HCT116 (cell line): ENCODE data around the gene FAM43A. TPM values are rescaled to one million over a fixed set of nuclear protein-coding genes. Genes with fewer than 3 reads are reported as not detected.

ENCODE experiments used
- ATAC-seq: fragments of 200-7000 bp; cut with Tn5 transposase; 2 replicates; pipeline ENCODE4 v1.9.1; 2020; ENCODE audit warnings: mild to moderate bottlenecking, moderate library complexity
- BruUV-seq: library from RNA; stranded (reverse); fragments of 400-500 nt; replicated peaks from 2 replicates; lab custom pipeline; 2021; lab: Mats Ljungman, UMichigan
- CTCF ChIA-PET: fragments of 300-600 bp; sonication (Branson Sonifier 250); formaldehyde crosslinking; loops from one replicate; lab custom pipeline; 2021; ENCODE audit warnings: antibody characterized with exemption; lab: Charles Lee
- POLR2A ChIA-PET: fragments of 300-600, 350-600 bp; sonication (Branson Sonifier 250); formaldehyde crosslinking; loops from one replicate; lab custom pipeline; 2021; ENCODE audit warnings: antibody characterized with exemption; lab: Charles Lee
- RAD21 ChIA-PET, 2 experiments: fragments of 300-600 bp; sonication (Branson Sonifier 250); formaldehyde crosslinking; loops; one replicate each; lab custom pipeline; 2023; ENCODE audit warnings: low total read pairs in 2 of 2; ENCODE audit not compliant: uncharacterized antibody in 2 of 2, unreplicated experiment in 2 of 2, low non-redundant PET in 1 of 2; lab: Charles Lee
- DNase-seq: peaks from one replicate; pipeline ENCODE4 v3.0.0-alpha.2; 2010; ENCODE audit warnings: low read depth, low spot score
- H2AFZ ChIP-seq: fragments of 200-600 bp; shearing (Covaris generic), sonication (generic); 2 replicates; pipeline ENCODE4 v1.6.1; 2017; ENCODE audit warnings: low read depth, mixed run types, mixed read lengths, antibody characterized with exemption, low read length; ENCODE audit not compliant: poor library complexity, severe bottlenecking
- H3K27ac ChIP-seq: 2 replicates; pipeline ENCODE4 v1.5.1; 2012; ENCODE audit warnings: low read depth, low read length
- H3K27me3 ChIP-seq: fragments of 200-600 bp; sonication (generic); 2 replicates; pipeline ENCODE4 v1.6.1; 2016; ENCODE audit warnings: mixed run types, low read length, mixed read lengths; ENCODE audit not compliant: insufficient read depth
- H3K36me3 ChIP-seq, 2 experiments: fragments of 200-500 bp in 1 of 2; fragments of 200-600 bp in 1 of 2; sonication (Bioruptor generic) in 1 of 2; sonication (generic) in 1 of 2; 2 replicates each; pipeline versions ENCODE4 v1.5.1 to v1.6.1; 2014 to 2016; ENCODE audit warnings: low read length in 2 of 2, inconsistent platforms in 1 of 2, mixed read lengths in 1 of 2, mixed run types in 1 of 2; ENCODE audit not compliant: insufficient read depth in 2 of 2, control insufficient read depth in 1 of 2
- H3K4me1 ChIP-seq, 2 experiments: fragments of 200-600 bp in 1 of 2; sonication (generic) in 1 of 2; 2 replicates each; pipeline versions ENCODE4 v1.5.1 to v1.6.1; 2012 to 2017; ENCODE audit warnings: low read length in 2 of 2, inconsistent platforms in 1 of 2, mild to moderate bottlenecking in 1 of 2, mixed read lengths in 1 of 2, mixed run types in 1 of 2, moderate library complexity in 1 of 2; ENCODE audit not compliant: insufficient read depth in 2 of 2, control insufficient read depth in 1 of 2
- H3K4me2 ChIP-seq: fragments of 200-600 bp; sonication (generic); 2 replicates; pipeline ENCODE4 v1.6.1; 2017; ENCODE audit warnings: mixed run types, low read length, mixed read lengths
- H3K4me3 ChIP-seq, 2 experiments: fragments of 200-600 bp in 1 of 2; sonication (generic) in 1 of 2; replicated peaks in 1 of 2; 2 replicates each; pipeline ENCODE4 v1.5.1; 2011 to 2016; ENCODE audit warnings: low read length in 2 of 2, control low read depth in 1 of 2, low read depth in 1 of 2, mild to moderate bottlenecking in 1 of 2, mixed read lengths in 1 of 2, mixed run types in 1 of 2
- H3K79me2 ChIP-seq: fragments of 200-600 bp; sonication (generic); 2 replicates; pipeline ENCODE4 v1.6.1; 2017; ENCODE audit warnings: mild to moderate bottlenecking, mixed run types, low read length, moderate library complexity, mixed read lengths; ENCODE audit not compliant: insufficient read depth
- H3K9ac ChIP-seq: fragments of 200-600 bp; sonication (generic); 2 replicates; pipeline ENCODE4 v1.6.1; 2016; ENCODE audit warnings: low read length, mixed read lengths
- H3K9me2 ChIP-seq: fragments of 200-600 bp; sonication (generic), shearing (Covaris generic); 2 replicates; pipeline ENCODE4 v1.6.1; 2017; ENCODE audit warnings: mixed run types, mild to moderate bottlenecking, moderate library complexity; ENCODE audit not compliant: insufficient read depth
- H3K9me3 ChIP-seq, 2 experiments: fragments of 200-500 bp in 1 of 2; fragments of 200-600 bp in 1 of 2; sonication (Bioruptor generic) in 1 of 2; sonication (generic) in 1 of 2; 2 replicates each; pipeline ENCODE4 v1.6.1; 2014 to 2017; ENCODE audit warnings: low read length in 2 of 2, mixed read lengths in 2 of 2, inconsistent platforms in 1 of 2, low read depth in 1 of 2, mild to moderate bottlenecking in 1 of 2, mixed run types in 1 of 2, moderate library complexity in 1 of 2; ENCODE audit not compliant: control insufficient read depth in 1 of 2, insufficient read depth in 1 of 2
- H4K20me1 ChIP-seq: fragments of 200-600 bp; sonication (generic), shearing (Covaris generic); 2 replicates; pipeline ENCODE4 v1.6.1; 2017; ENCODE audit warnings: mixed run types, mild to moderate bottlenecking, moderate library complexity; ENCODE audit not compliant: insufficient read depth
- ATF3 ChIP-seq: IDR thresholded peaks from 2 replicates; pipeline ENCODE4 v1.6.1; 2012
- CBX3 ChIP-seq: IDR thresholded peaks from 2 replicates; pipeline ENCODE4 v1.6.1; 2012; ENCODE audit warnings: low read depth
- CEBPB ChIP-seq: IDR thresholded peaks from 2 replicates; pipeline ENCODE4 v1.6.1; 2012; ENCODE audit warnings: low read depth
- EGR1 ChIP-seq: IDR thresholded peaks from 2 replicates; pipeline ENCODE4 v1.6.1; 2012; ENCODE audit warnings: low read depth
- EZH2 ChIP-seq: fragments of 200-600 bp; sonication (generic); IDR thresholded peaks from 2 replicates; pipeline ENCODE4 v1.6.1; 2017; ENCODE audit warnings: antibody characterized with exemption, mixed run types
- FOSL1 ChIP-seq: IDR thresholded peaks from 2 replicates; pipeline ENCODE4 v1.6.1; 2012; ENCODE audit warnings: low read depth
- JUND ChIP-seq: IDR thresholded peaks from 2 replicates; pipeline ENCODE4 v1.6.1; 2012
- MAX ChIP-seq: IDR thresholded peaks from 2 replicates; pipeline ENCODE4 v1.6.1; 2012
- POLR2A ChIP-seq: IDR thresholded peaks from 2 replicates; pipeline ENCODE4 v1.7.0; 2011; ENCODE audit warnings: borderline replicate concordance; ENCODE audit not compliant: insufficient read depth, insufficient read length; ENCODE audit errors: extremely low read depth
- POLR2AphosphoS5 ChIP-seq: IDR thresholded peaks from 2 replicates; pipeline ENCODE4 v1.6.1; 2011; ENCODE audit warnings: mild to moderate bottlenecking, low read depth, low read length, moderate library complexity
- RAD21 ChIP-seq: IDR thresholded peaks from 2 replicates; pipeline ENCODE4 v1.6.1; 2012; ENCODE audit warnings: low read depth, mild to moderate bottlenecking
- SIN3A ChIP-seq: IDR thresholded peaks from 2 replicates; pipeline ENCODE4 v1.6.1; 2012; ENCODE audit warnings: low read depth
- SP1 ChIP-seq: IDR thresholded peaks from 2 replicates; pipeline ENCODE4 v1.6.1; 2012; ENCODE audit warnings: low read depth
- SRF ChIP-seq: IDR thresholded peaks from 2 replicates; pipeline ENCODE4 v1.6.1; 2012; ENCODE audit warnings: low read depth
- YY1 ChIP-seq: IDR thresholded peaks from 2 replicates; pipeline ENCODE4 v1.6.1; 2011; ENCODE audit warnings: low read length, low read depth, moderate library complexity, mild to moderate bottlenecking; ENCODE audit not compliant: insufficient replicate concordance; ENCODE audit errors: extremely low read depth
- ZFX ChIP-seq: fragments of 450-650 bp; IDR thresholded peaks from 2 replicates; pipeline ENCODE4 v1.6.1; 2017
- ZNF274 ChIP-seq: fragments of 200-500 bp; sonication (Bioruptor generic); IDR thresholded peaks from 2 replicates; pipeline ENCODE4 v1.6.1; 2014; ENCODE audit warnings: mild to moderate bottlenecking, low read depth, low read length, inconsistent platforms
- intact Hi-C: fragments of 100-400 bp; cut with micrococcal nuclease; formaldehyde crosslinking; loops from 2 replicates; pipeline ENCODE4 v1.10.0; 2022
- total RNA-seq: library from RNA; stranded (reverse); gene quantifications from one replicate; pipeline ENCODE4 v1.2.1, GENCODE V29; 2021; ENCODE audit not compliant: unreplicated experiment
- TF ChIP-seq, protein P1 (sequence below): IDR thresholded peaks from 2 replicates; pipeline ENCODE4 v1.6.1; 2012; ENCODE audit warnings: low read depth
- TF ChIP-seq, protein P2 (sequence below): IDR thresholded peaks from 2 replicates; pipeline ENCODE4 v1.6.1; 2011; ENCODE audit warnings: mild to moderate bottlenecking, low read length, moderate library complexity; ENCODE audit not compliant: insufficient replicate concordance; ENCODE audit errors: extremely low read depth

Gene FAM43A
- total RNA-seq, 1 experiment from 2014 or later = 6.8 TPM

DNA sequence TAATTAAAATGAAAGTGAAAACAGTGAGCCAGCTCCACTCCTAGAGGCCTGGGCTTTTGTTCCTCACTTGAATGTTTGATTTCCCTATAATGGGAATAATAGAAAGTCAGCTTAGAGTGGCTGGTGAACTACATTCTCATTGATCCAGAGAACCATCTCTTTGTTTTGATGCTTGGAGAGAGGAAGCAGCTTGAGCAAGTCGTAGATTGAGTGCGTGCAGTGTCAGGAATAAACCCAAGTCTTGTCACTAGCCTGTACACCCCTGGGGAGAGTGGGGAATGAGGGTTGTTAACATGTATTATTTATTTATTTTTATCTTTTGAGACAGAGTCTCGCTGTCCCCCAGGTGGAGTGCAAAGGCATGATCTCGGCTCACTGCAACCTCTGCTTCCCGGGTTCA is 12.8 kb upstream of the FAM43A start:
- ChIA-PET RAD21 (interaction anchor here (2.0 to 2.2 kb wide), 2 partner anchors 10 kb away, joined by 11 to 13 read pairs; no protein-coding TSS in a partner anchor), CTCF (interaction anchor here (1.3 to 4.9 kb wide), 10 partner anchors 9 to 598 kb away, joined by 4 to 62 read pairs (median 8); partner anchors contain the start of gene XXYLT1), POLR2A (interaction anchor here (1.0 to 1.9 kb wide), 3 partner anchors 10 to 447 kb away, joined by 4 to 17 read pairs (median 9); partner anchors contain the start of gene FAM43A)
- Histone ChIP-seq H3K79me2 (peaks cover 42% of the 10 kb centered on the region), H3K4me2 (peak overlapping the region; percentile 76), H3K27ac (peak overlapping the region; percentile 43; the same call in 1 of the 2 replicates), H3K9ac (peak overlapping the region; percentile 74), H3K4me3 (peak overlapping the region; percentile 89 to 95), H3K4me1 (peaks cover 7 to 19% of the 10 kb centered on the region in 2 experiments; a peak in 3 of 4 replicates), H4K20me1 (peaks cover 12% of the 10 kb centered on the region; the same call in 1 of the 2 replicates), H2AFZ (peak overlapping the region; percentile 76), H3K36me3 (peaks cover 9 to 14% of the 10 kb centered on the region in 2 experiments; a peak in 3 of 4 replicates), H3K27me3 (no peaks in the 10 kb centered on the region; the same call in 1 of the 2 replicates), H3K9me3 (no peaks in the 10 kb centered on the region), H3K9me2 (no peaks in the 10 kb centered on the region)
- DNase-seq = no peak
- no peak for TF ChIP-seq POLR2A
- TF ChIP-seq YY1 = no peak
- TF ChIP-seq EZH2 = no peak
- no peak for TF ChIP-seq CEBPB
- TF ChIP-seq, protein P1, sequence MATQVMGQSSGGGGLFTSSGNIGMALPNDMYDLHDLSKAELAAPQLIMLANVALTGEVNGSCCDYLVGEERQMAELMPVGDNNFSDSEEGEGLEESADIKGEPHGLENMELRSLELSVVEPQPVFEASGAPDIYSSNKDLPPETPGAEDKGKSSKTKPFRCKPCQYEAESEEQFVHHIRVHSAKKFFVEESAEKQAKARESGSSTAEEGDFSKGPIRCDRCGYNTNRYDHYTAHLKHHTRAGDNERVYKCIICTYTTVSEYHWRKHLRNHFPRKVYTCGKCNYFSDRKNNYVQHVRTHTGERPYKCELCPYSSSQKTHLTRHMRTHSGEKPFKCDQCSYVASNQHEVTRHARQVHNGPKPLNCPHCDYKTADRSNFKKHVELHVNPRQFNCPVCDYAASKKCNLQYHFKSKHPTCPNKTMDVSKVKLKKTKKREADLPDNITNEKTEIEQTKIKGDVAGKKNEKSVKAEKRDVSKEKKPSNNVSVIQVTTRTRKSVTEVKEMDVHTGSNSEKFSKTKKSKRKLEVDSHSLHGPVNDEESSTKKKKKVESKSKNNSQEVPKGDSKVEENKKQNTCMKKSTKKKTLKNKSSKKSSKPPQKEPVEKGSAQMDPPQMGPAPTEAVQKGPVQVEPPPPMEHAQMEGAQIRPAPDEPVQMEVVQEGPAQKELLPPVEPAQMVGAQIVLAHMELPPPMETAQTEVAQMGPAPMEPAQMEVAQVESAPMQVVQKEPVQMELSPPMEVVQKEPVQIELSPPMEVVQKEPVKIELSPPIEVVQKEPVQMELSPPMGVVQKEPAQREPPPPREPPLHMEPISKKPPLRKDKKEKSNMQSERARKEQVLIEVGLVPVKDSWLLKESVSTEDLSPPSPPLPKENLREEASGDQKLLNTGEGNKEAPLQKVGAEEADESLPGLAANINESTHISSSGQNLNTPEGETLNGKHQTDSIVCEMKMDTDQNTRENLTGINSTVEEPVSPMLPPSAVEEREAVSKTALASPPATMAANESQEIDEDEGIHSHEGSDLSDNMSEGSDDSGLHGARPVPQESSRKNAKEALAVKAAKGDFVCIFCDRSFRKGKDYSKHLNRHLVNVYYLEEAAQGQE = no peak
- no peak for TF ChIP-seq JUND
- TF ChIP-seq SP1 = no peak
- no peak for TF ChIP-seq SIN3A
- no peak for TF ChIP-seq ZNF274
- TF ChIP-seq POLR2AphosphoS5 = no peak
- no peak for TF ChIP-seq CBX3
- TF ChIP-seq SRF = no peak
- no peak for TF ChIP-seq EGR1
- TF ChIP-seq ZFX = no peak
- TF ChIP-seq ATF3 = no peak
- TF ChIP-seq RAD21 = no peak
- TF ChIP-seq, protein P2, sequence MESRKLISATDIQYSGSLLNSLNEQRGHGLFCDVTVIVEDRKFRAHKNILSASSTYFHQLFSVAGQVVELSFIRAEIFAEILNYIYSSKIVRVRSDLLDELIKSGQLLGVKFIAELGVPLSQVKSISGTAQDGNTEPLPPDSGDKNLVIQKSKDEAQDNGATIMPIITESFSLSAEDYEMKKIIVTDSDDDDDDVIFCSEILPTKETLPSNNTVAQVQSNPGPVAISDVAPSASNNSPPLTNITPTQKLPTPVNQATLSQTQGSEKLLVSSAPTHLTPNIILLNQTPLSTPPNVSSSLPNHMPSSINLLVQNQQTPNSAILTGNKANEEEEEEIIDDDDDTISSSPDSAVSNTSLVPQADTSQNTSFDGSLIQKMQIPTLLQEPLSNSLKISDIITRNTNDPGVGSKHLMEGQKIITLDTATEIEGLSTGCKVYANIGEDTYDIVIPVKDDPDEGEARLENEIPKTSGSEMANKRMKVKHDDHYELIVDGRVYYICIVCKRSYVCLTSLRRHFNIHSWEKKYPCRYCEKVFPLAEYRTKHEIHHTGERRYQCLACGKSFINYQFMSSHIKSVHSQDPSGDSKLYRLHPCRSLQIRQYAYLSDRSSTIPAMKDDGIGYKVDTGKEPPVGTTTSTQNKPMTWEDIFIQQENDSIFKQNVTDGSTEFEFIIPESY = no peak
- no peak for TF ChIP-seq FOSL1
- no peak for TF ChIP-seq MAX
- intact Hi-C loops = loop anchor here (1.0 to 5.0 kb wide), 2 partner anchors 341 to 587 kb away; no protein-coding TSS in a partner anchor
- BruUV-seq = TSS peak; percentile 97
- no peak for ATAC-seq
